Endothelial cell of umbilical vein (primary cell): ENCODE data around the gene NPM1. TPM values are rescaled to one million over a fixed set of nuclear protein-coding genes. Genes with fewer than 3 reads are reported as not detected.

Experiments
- BruUV-seq: library from RNA; stranded (reverse); fragments of 400-500 nt; replicated peaks from 2 replicates; lab custom pipeline; 2021; lab: Mats Ljungman, UMichigan
- CTCF ChIA-PET: fragments of 300-600, 350-600 bp; sonication (Branson Sonifier 250); formaldehyde crosslinking; loops from one replicate; lab custom pipeline; 2021; ENCODE audit warnings: antibody characterized with exemption, inconsistent platforms; lab: Charles Lee
- POLR2A ChIA-PET: fragments of 300-600, 350-600 bp; sonication (Branson Sonifier 250); formaldehyde crosslinking; loops from one replicate; lab custom pipeline; 2021; ENCODE audit warnings: antibody characterized with exemption, inconsistent platforms; lab: Charles Lee
- DNase-seq: peaks from one replicate; pipeline ENCODE4 v3.0.0-alpha.2; 2011; ENCODE audit warnings: low read depth, low spot score
- FAIRE-seq: peaks from 2 replicates; lab custom pipeline; 2011; peaks lifted over from hg19 to GRCh38; lab: Jason Lieb, UNC
- H2AFZ ChIP-seq: 2 replicates; pipeline ENCODE4 v1.6.0; 2012; ENCODE audit warnings: low read depth, low read length, control low read depth, inconsistent platforms
- H3K27ac ChIP-seq: 2 replicates; pipeline ENCODE4 v1.5.1; 2011; ENCODE audit warnings: low read depth, mild to moderate bottlenecking, control low read depth, low read length, moderate library complexity; ENCODE audit not compliant: insufficient read depth
- H3K27me3 ChIP-seq, 2 experiments: 2 replicates each; pipeline versions ENCODE4 v1.6.0 to v1.6.1; 2011; ENCODE audit warnings: low read length in 2 of 2, mixed read lengths in 1 of 2; ENCODE audit not compliant: control insufficient read depth in 2 of 2, insufficient read depth in 2 of 2
- H3K36me3 ChIP-seq, 2 experiments: 2 replicates in 1 of 2; 3 replicates in 1 of 2; pipeline ENCODE4 v1.5.1; 2011; ENCODE audit warnings: low read length in 2 of 2, mild to moderate bottlenecking in 1 of 2, moderate library complexity in 1 of 2; ENCODE audit not compliant: control insufficient read depth in 2 of 2, insufficient read depth in 2 of 2; ENCODE audit errors: extremely low read depth in 1 of 2
- H3K4me1 ChIP-seq: 3 replicates; pipeline ENCODE4 v1.5.1; 2011; ENCODE audit warnings: mild to moderate bottlenecking, low read length; ENCODE audit not compliant: control insufficient read depth, insufficient read depth; ENCODE audit errors: extremely low read depth
- H3K4me2 ChIP-seq: 2 replicates; pipeline ENCODE4 v1.6.1; 2011; ENCODE audit warnings: low read length, control low read depth, mixed read lengths; ENCODE audit not compliant: insufficient read depth
- H3K4me3 ChIP-seq, 3 experiments: fragments of 200-600 bp in 1 of 3; sonication (generic), shearing (Covaris generic) in 1 of 3; replicated peaks in 1 of 3; 2 replicates each; pipeline ENCODE4 v1.5.1; 2011 to 2016; ENCODE audit warnings: control low read depth in 3 of 3, low read length in 3 of 3, mild to moderate bottlenecking in 2 of 3, inconsistent platforms in 1 of 3, low read depth in 1 of 3, moderate library complexity in 1 of 3; ENCODE audit not compliant: insufficient read depth in 1 of 3
- H3K79me2 ChIP-seq: 2 replicates; pipeline ENCODE4 v1.6.0; 2012; ENCODE audit warnings: low read length, inconsistent platforms; ENCODE audit not compliant: control insufficient read depth, insufficient read depth
- H3K9ac ChIP-seq: replicated peaks from 2 replicates; pipeline ENCODE3; 2011; ENCODE audit warnings: low read length, control low read depth; ENCODE audit not compliant: insufficient read depth; ENCODE audit errors: extremely low read depth
- H3K9me1 ChIP-seq: replicated peaks from 3 replicates; pipeline ENCODE4 v1.6.0; 2011; ENCODE audit warnings: mild to moderate bottlenecking, low read length; ENCODE audit not compliant: control insufficient read depth, insufficient read depth; ENCODE audit errors: extremely low read depth
- H3K9me3 ChIP-seq: replicated peaks from 2 replicates; pipeline ENCODE4 v1.5.1; 2012; ENCODE audit warnings: low read length, inconsistent platforms; ENCODE audit not compliant: control insufficient read depth, insufficient read depth
- H4K20me1 ChIP-seq: replicated peaks from 2 replicates; pipeline ENCODE3; 2011; ENCODE audit warnings: mild to moderate bottlenecking, low read length; ENCODE audit not compliant: control insufficient read depth, insufficient read depth; ENCODE audit errors: extremely low read depth
- GATA2 ChIP-seq: IDR thresholded peaks from 2 replicates; pipeline ENCODE4 v1.7.0; 2011; ENCODE audit warnings: low read depth, mild to moderate bottlenecking, moderate library complexity, mixed read lengths, low read length; ENCODE audit not compliant: insufficient read length, insufficient read depth
- POLR2AphosphoS5 ChIP-seq: IDR thresholded peaks from 2 replicates; pipeline ENCODE4 v1.6.1; 2012; ENCODE audit warnings: low read depth, mild to moderate bottlenecking, control low read depth, low read length, moderate library complexity; ENCODE audit not compliant: insufficient read depth
- dilution Hi-C: fragments of 300-500 bp; cut with MboI; formaldehyde crosslinking; loops from one replicate; pipeline ENCODE4 v1.15.0; 2019; ENCODE audit warnings: low sequenced_read_pairs; ENCODE audit not compliant: extremely low pct_ligation_motif_present
- intact Hi-C: fragments of 100-400 bp; cut with micrococcal nuclease; formaldehyde crosslinking; loops from one replicate; pipeline ENCODE4 v1.10.0; 2022
- polyA plus RNA-seq, 4 experiments: library from polyadenylated mRNA; depleted of rRNA in 3 of 4; stranded (reverse) in 3 of 4; unstranded in 1 of 4; fragments of >200 nt; gene quantifications; 2 replicates each; pipeline versions ENCODE4 v1.2.1 to v1.2.3, GENCODE V29; 2011 to 2012; ENCODE audit warnings: missing spikeins in 1 of 4
- total RNA-seq: library from RNA; stranded (reverse); gene quantifications from 2 replicates; pipeline ENCODE4 v1.2.3, GENCODE V29; 2021
- TF ChIP-seq, protein P1 (sequence below), 2 donors: IDR thresholded peaks; 1 replicate in 1 of 2; 2 replicates in 1 of 2; pipeline ENCODE4 v1.5.1; 2011; ENCODE audit warnings: low read length in 2 of 2, mild to moderate bottlenecking in 2 of 2, moderate library complexity in 2 of 2, control low read depth in 1 of 2, inconsistent platforms in 1 of 2, low read depth in 1 of 2; ENCODE audit not compliant: insufficient read depth in 1 of 2; ENCODE audit errors: extremely low read depth in 1 of 2

NPM1 gene
- total and polyA plus RNA-seq, 2 donors (not counting 3 experiments of a cell fraction or from before 2014, with no cell fraction given) = 618 to 1,695 TPM

- peaks cover 7% of the 10 kb centered on the region for H3K4me1 ChIP-seq
- H3K4me2 ChIP-seq = no peak overlapping the region
- dilution Hi-C loops = no loop called here
- BruUV-seq = no TSS peak
- peaks cover 61% of the 10 kb centered on the region for H3K79me2 ChIP-seq
- TF ChIP-seq, protein P1, sequence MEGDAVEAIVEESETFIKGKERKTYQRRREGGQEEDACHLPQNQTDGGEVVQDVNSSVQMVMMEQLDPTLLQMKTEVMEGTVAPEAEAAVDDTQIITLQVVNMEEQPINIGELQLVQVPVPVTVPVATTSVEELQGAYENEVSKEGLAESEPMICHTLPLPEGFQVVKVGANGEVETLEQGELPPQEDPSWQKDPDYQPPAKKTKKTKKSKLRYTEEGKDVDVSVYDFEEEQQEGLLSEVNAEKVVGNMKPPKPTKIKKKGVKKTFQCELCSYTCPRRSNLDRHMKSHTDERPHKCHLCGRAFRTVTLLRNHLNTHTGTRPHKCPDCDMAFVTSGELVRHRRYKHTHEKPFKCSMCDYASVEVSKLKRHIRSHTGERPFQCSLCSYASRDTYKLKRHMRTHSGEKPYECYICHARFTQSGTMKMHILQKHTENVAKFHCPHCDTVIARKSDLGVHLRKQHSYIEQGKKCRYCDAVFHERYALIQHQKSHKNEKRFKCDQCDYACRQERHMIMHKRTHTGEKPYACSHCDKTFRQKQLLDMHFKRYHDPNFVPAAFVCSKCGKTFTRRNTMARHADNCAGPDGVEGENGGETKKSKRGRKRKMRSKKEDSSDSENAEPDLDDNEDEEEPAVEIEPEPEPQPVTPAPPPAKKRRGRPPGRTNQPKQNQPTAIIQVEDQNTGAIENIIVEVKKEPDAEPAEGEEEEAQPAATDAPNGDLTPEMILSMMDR (IDR thresholded peaks at IDR 0.05; ENCODE audit: extremely low read depth in 1 of 2, insufficient read depth in 1 of 2, low read depth in 1 of 2, low read length in 2 of 2) = no peak
- TF ChIP-seq POLR2AphosphoS5 (peak; percentile 23), GATA2 (peak; percentile 14)
- no peak overlapping the region for H3K9ac ChIP-seq
- no peak overlapping the region for H2AFZ ChIP-seq
- ChIA-PET POLR2A (interaction anchor here (1.2 kb wide), 1 partner anchor 10 kb away, joined by 4 read pairs; no protein-coding TSS in a partner anchor), CTCF (interaction anchor here (1.6 kb wide), 1 partner anchor 10 kb away, joined by 4 read pairs; the partner anchor contains the start of gene FGF18)
- no peaks in the 10 kb centered on the region for H3K9me1 ChIP-seq
- H4K20me1 ChIP-seq = peaks cover 19% of the 10 kb centered on the region
- H3K36me3 ChIP-seq = peaks cover 23 to 69% of the 10 kb centered on the region in 2 experiments
- DNase-seq (no peak), FAIRE-seq (no peak)
- H3K27me3 ChIP-seq = no peaks in the 10 kb centered on the region
- H3K4me3 ChIP-seq = no peak overlapping the region
- H3K9me3 ChIP-seq = no peaks in the 10 kb centered on the region
- H3K27ac ChIP-seq = no peak overlapping the region
- intact Hi-C loops = no loop called here
These were observed 21.8 kb downstream of the NPM1 start for GRCh38 chr5:171409164-171410136.
